DMS79 (cell line): ENCODE results near the gene BBLN.
"Not testable (repeated sequence)": the region's sequence is repeated elsewhere in the genome, so short reads cannot be mapped to it uniquely, and the experiment has no call there.

Experiments
- DNase-seq: peaks from one replicate; lab custom pipeline; 2025; lab: John Stamatoyannopoulos, UW

The BBLN gene

GRCh38 chr9:128163523-128164306, 3.6 kb downstream of the BBLN start:
- no peak for DNase-seq

- DNase-seq: no peak
Measured at GRCh38 chr9:128164307-128164885, 4.3 kb downstream of the BBLN start.

- no peak for DNase-seq
Measured at GRCh38 chr9:128166169-128166568, 6.1 kb downstream of the BBLN start.

- DNase-seq: no peak
Measured at GRCh38 chr9:128167209-128167608, 7.1 kb downstream of the BBLN start.

- DNase-seq: no peak
Measured at GRCh38 chr9:128168731-128169308, 8.8 kb downstream of the BBLN start.

- no peak for DNase-seq
Measured at GRCh38 chr9:128169492-128169891, 9.4 kb downstream of the BBLN start.

GRCh38 chr9:128169925-128170324, 9.9 kb downstream of the BBLN start:
- DNase-seq: no peak

- no peak for DNase-seq
Measured at GRCh38 chr9:128174062-128174461, 14.0 kb downstream of the BBLN start.

GRCh38 chr9:128175102-128175563, 15.1 kb downstream of the BBLN start:
- DNase-seq: no peak

GRCh38 chr9:128175726-128176125, 15.7 kb downstream of the BBLN start:
- no peak for DNase-seq

- no peak for DNase-seq
Measured at GRCh38 chr9:128178806-128179431, 18.9 kb downstream of the BBLN start.

GRCh38 chr9:128180001-128180400, 19.9 kb downstream of the BBLN start:
- no peak for DNase-seq

GRCh38 chr9:128180447-128180846, 20.4 kb downstream of the BBLN start:
- DNase-seq: no peak

- not testable (repeated sequence) for DNase-seq
Measured at GRCh38 chr9:128181480-128181879, 21.4 kb downstream of the BBLN start.

GRCh38 chr9:128182893-128183588, 23.0 kb downstream of the BBLN start:
- no peak for DNase-seq

GRCh38 chr9:128185979-128186965, 26.2 kb downstream of the BBLN start:
- no peak for DNase-seq

GRCh38 chr9:128187361-128187760, 27.3 kb downstream of the BBLN start:
- DNase-seq: no peak

GRCh38 chr9:128188209-128188608, 28.1 kb downstream of the BBLN start:
- no peak for DNase-seq

- DNase-seq: no peak
Measured at GRCh38 chr9:128190013-128190412, 29.9 kb downstream of the BBLN start.

- DNase-seq: no peak
Measured at GRCh38 chr9:128190516-128191405, 30.7 kb downstream of the BBLN start.
